Panc1 (cell line): ENCODE data around the gene NEK6. TPM values are rescaled to one million over a fixed set of nuclear protein-coding genes. Genes with fewer than 3 reads are reported as not detected.
A peak's percentile ranks its signal among the peaks of the same experiment; 100 is the strongest.

Source experiments
- ATAC-seq: fragments of 200-7000 bp; cut with Tn5 transposase; 2 replicates; pipeline ENCODE4 v1.9.1; 2020; ENCODE audit warnings: mild to moderate bottlenecking, moderate library complexity
- BruUV-seq: library from RNA; stranded (reverse); fragments of 400-500 nt; replicated peaks from 2 replicates; lab custom pipeline; 2021; lab: Mats Ljungman, UMichigan
- CTCF ChIA-PET: fragments of 300-600 bp; sonication (Branson Sonifier 250); formaldehyde crosslinking; loops from one replicate; lab custom pipeline; 2022; ENCODE audit warnings: antibody characterized with exemption; lab: Charles Lee
- POLR2A ChIA-PET: fragments of 300-600 bp; sonication (Branson Sonifier 250); formaldehyde crosslinking; loops from one replicate; lab custom pipeline; 2022; ENCODE audit warnings: antibody characterized with exemption; lab: Charles Lee
- DNase-seq: peaks from one replicate; pipeline ENCODE4 v3.0.0-alpha.2; 2010; ENCODE audit warnings: low read depth, low spot score
- H3K27ac ChIP-seq: 2 replicates; pipeline ENCODE4 v1.5.1; 2011; ENCODE audit warnings: mild to moderate bottlenecking, low read length, inconsistent platforms
- H3K27me3 ChIP-seq: fragments of 200-500 bp; sonication (Bioruptor generic); 2 replicates; pipeline ENCODE4 v1.6.0; 2014; ENCODE audit warnings: low read length, inconsistent platforms; ENCODE audit not compliant: control insufficient read depth, insufficient read depth
- H3K36me3 ChIP-seq: fragments of 200-500 bp; sonication (Bioruptor generic); 2 replicates; pipeline ENCODE4 v1.5.1; 2014; ENCODE audit warnings: inconsistent platforms, mild to moderate bottlenecking, low read length, moderate library complexity; ENCODE audit not compliant: control insufficient read depth, insufficient read depth
- H3K4me1 ChIP-seq: 2 replicates; pipeline ENCODE4 v1.5.1; 2011; ENCODE audit warnings: inconsistent platforms, mild to moderate bottlenecking, low read length, moderate library complexity; ENCODE audit not compliant: control insufficient read depth, insufficient read depth
- H3K4me3 ChIP-seq, 2 experiments: 2 replicates each; pipeline ENCODE4 v1.5.1; 2011 to 2012; ENCODE audit warnings: low read depth in 2 of 2, low read length in 2 of 2, mild to moderate bottlenecking in 2 of 2, inconsistent platforms in 1 of 2, moderate library complexity in 1 of 2
- H3K9me3 ChIP-seq: fragments of 200-500 bp; sonication (Bioruptor generic); 2 replicates; pipeline ENCODE4 v1.5.1; 2014; ENCODE audit warnings: low read depth, mild to moderate bottlenecking, inconsistent platforms, low read length, moderate library complexity; ENCODE audit not compliant: control insufficient read depth, insufficient read depth
- CTCF ChIP-seq: fragments of 450-650 bp; IDR thresholded peaks from 2 replicates; pipeline ENCODE4 v1.5.1; 2017; ENCODE audit warnings: mild to moderate bottlenecking
- POLR2AphosphoS5 ChIP-seq: IDR thresholded peaks from 2 replicates; pipeline ENCODE4 v1.6.1; 2012; ENCODE audit warnings: mild to moderate bottlenecking, low read depth, low read length, moderate library complexity
- REST ChIP-seq, 2 experiments: IDR thresholded peaks; 2 replicates each; pipeline ENCODE4 v1.6.1; 2011 to 2012; ENCODE audit warnings: low read depth in 2 of 2, control low read depth in 1 of 2, low read length in 1 of 2, mild to moderate bottlenecking in 1 of 2, moderate library complexity in 1 of 2; ENCODE audit not compliant: insufficient read depth in 1 of 2
- SIN3A ChIP-seq: IDR thresholded peaks from 2 replicates; pipeline ENCODE4 v1.6.1; 2012; ENCODE audit warnings: low read depth, mild to moderate bottlenecking, low read length, moderate library complexity, borderline replicate concordance; ENCODE audit not compliant: insufficient read depth
- TCF7L2 ChIP-seq: IDR thresholded peaks from 2 replicates; pipeline ENCODE4 v1.6.1; 2011; ENCODE audit warnings: mild to moderate bottlenecking, low read depth, low read length, inconsistent platforms
- in situ Hi-C: cut with HindIII; loops from 2 replicates; pipeline ENCODE4 v1.10.0; 2016; ENCODE audit warnings: low sequenced_read_pairs, low pct_unique_long_range_greater_than_20kb
- intact Hi-C: fragments of 100-400 bp; cut with micrococcal nuclease; formaldehyde crosslinking; loops from one replicate; pipeline ENCODE4 v1.10.0; 2022; ENCODE audit not compliant: unreplicated experiment
- total RNA-seq: library from RNA; stranded (reverse); gene quantifications from one replicate; pipeline ENCODE4 v1.2.1, GENCODE V29; 2021; ENCODE audit not compliant: unreplicated experiment

NEK6 gene
- total RNA-seq, 1 experiment from 2014 or later: 56.3 TPM

GRCh38 chr9:124394596-124394995 lies 136.8 kb downstream of the NEK6 start:
- BruUV-seq: no TSS peak
- Histone ChIP-seq H3K27me3 (no peaks in the 10 kb centered on the region), H3K9me3 (no peaks in the 10 kb centered on the region), H3K27ac (peak overlapping the region; percentile 97), H3K4me1 (peaks cover 86% of the 10 kb centered on the region), H3K4me3 (no peak overlapping the region), H3K36me3 (no peaks in the 10 kb centered on the region; the same call in 1 of the 2 replicates)
- intact Hi-C loops: no loop called here
- TF ChIP-seq SIN3A: no peak
- TF ChIP-seq CTCF: peak; percentile 20; the same call in 1 of the 2 replicates
- no peak for TF ChIP-seq TCF7L2
- ChIA-PET CTCF (interaction anchor here (0.5 kb wide), 1 partner anchor 451 kb away, joined by 4 read pairs; no protein-coding TSS in a partner anchor), POLR2A (interaction anchor here (0.5 kb wide), 1 partner anchor 24 kb away, joined by 3 read pairs; no protein-coding TSS in a partner anchor)
- no peak for DNase-seq
- ATAC-seq: no peak
- in situ Hi-C loops: no loop called here

DNA sequence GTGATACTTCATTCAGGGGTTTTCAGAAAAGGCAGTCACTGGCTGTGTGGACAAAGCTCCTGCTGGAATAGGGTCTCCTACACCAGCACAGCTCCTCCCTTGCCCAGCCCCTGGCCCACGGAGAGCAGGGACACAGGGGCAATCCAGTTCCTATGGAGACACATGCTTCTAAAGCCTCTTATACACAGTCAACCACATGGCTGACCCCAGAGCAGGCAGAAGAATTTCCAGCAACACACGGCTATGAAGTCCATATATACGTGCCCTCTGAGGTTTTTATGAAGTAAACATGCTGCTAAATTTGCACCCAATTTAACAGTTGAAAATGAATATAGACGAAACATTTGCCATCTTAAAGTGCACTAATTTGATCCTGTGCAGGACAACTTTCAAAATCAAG lies 138.1 kb downstream of the NEK6 start:
- Histone ChIP-seq H3K36me3 (peaks cover under 1% of the 10 kb centered on the region; the same call in 1 of the 2 replicates), H3K4me1 (peaks cover 85% of the 10 kb centered on the region), H3K27me3 (no peaks in the 10 kb centered on the region), H3K4me3 (no peak overlapping the region), H3K27ac (peak overlapping the region; percentile 97), H3K9me3 (no peaks in the 10 kb centered on the region)
- ChIA-PET POLR2A (no interaction called here), CTCF (no interaction called here)
- TF ChIP-seq POLR2AphosphoS5 (no peak), TCF7L2 (no peak), SIN3A (no peak)
- intact Hi-C loops (no loop called here), in situ Hi-C loops (no loop called here)
- DNase-seq (no peak), ATAC-seq (no peak)
- no TSS peak for BruUV-seq

DNA sequence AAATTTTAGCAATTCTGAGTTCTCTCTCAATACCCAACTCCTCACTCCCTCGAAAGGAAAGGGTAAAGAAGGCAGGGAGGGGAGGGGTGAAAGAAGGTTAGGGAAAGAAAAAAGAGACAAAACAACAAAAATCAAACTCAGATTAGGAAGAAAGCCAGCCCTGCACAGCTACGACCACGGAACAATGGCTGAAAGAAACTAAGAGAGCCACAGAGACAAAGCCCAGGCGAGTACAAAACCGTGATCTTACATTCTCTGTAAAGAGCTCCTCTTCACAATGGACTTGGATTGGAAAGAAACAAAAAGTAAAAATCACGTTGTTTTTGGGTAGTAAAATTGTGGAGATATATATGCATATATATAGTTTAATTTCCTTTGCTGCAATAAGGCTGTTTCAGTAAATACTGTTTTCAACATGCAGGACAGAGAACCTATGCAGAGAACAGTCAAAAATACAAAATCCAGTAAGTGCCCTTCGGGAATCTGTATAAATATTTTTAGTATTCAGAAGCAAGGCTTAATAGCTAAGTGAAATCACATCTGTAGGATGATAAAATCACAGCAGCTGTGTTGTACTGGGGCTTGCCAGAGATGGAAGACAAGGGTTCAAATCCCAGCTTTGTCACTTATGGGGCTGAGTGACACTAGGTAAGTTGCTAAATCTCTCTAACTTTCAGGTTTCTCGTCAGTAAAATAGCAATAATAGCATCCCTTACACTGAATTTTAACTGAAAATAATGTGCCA lies 140.6 kb downstream of the NEK6 start:
- DNase-seq (no peak), ATAC-seq (no peak)
- no peaks in the 10 kb centered on the region for H3K27me3 ChIP-seq
- ChIA-PET POLR2A (no interaction called here), CTCF (interaction anchor here (0.5 kb wide), 1 partner anchor 519 kb away, joined by 8 read pairs; no protein-coding TSS in a partner anchor)
- intact Hi-C loops (no loop called here), in situ Hi-C loops (no loop called here)
- no peak for TF ChIP-seq POLR2AphosphoS5
- no peak for TF ChIP-seq CTCF
- TF ChIP-seq REST (IDR thresholded peaks at IDR 0.05; ENCODE audit: insufficient read depth in 1 of 2, low read depth in 2 of 2, low read length in 1 of 2): no peak
- no peak for TF ChIP-seq TCF7L2
- TF ChIP-seq SIN3A: no peak
- no TSS peak for BruUV-seq
- H3K27ac ChIP-seq: peak overlapping the region; percentile 70
- H3K4me3 ChIP-seq: no peak overlapping the region
- H3K9me3 ChIP-seq: no peaks in the 10 kb centered on the region
- peaks cover 69% of the 10 kb centered on the region for H3K4me1 ChIP-seq
- H3K36me3 ChIP-seq: peaks cover 12% of the 10 kb centered on the region
